Measurements from ENCODE around the gene COL27A1. TPM values are rescaled to one million over a fixed set of nuclear protein-coding genes. Genes with fewer than 3 reads are reported as not detected.

The COL27A1 gene
- total and polyA plus RNA-seq, 2 experiments from 2014 or later: 10.5 to 18.0 TPM

GRCh38 chr9:114220061-114220541 is 64.8 kb downstream of the COL27A1 start:
- Mint-ChIP-seq H3K9me3 (no peaks in the 10 kb centered on the region), H3K27ac (no peak overlapping the region), H3K4me3 (no peak overlapping the region), H3K36me3 (ENCODE audit: low read depth) (no peaks in the 10 kb centered on the region; the same call in 2 of the 3 replicates), H3K27me3 (ENCODE audit: insufficient read depth, low read depth, poor library complexity) (peaks cover 5% of the 10 kb centered on the region), H3K4me1 (peaks cover 20% of the 10 kb centered on the region)
- TF ChIP-seq EZH2phosphoT487 (IDR thresholded peaks at IDR 0.05; ENCODE audit: unreplicated experiment) (no peak), JUNB (IDR thresholded peaks at IDR 0.05; ENCODE audit: unreplicated experiment) (no peak), EZH2 (IDR thresholded peaks at IDR 0.05; ENCODE audit: low read depth, unreplicated experiment) (no peak), CTCF (conservative IDR thresholded peaks at IDR 0.05; ENCODE audit: low read depth in 2 of 2) (no peak)
- Histone ChIP-seq H3K4me3 (no peak overlapping the region), H3K79me2 (replicated peaks; ENCODE audit: insufficient read depth) (no peaks in the 10 kb centered on the region), H3K4me2 (no peak overlapping the region), H3K36me3 (ENCODE audit: insufficient read depth) (no peaks in the 10 kb centered on the region), H4K20me1 (replicated peaks; ENCODE audit: insufficient read depth) (peaks cover 3% of the 10 kb centered on the region; the same call in 1 of the 2 replicates), H3K27ac (ENCODE audit: low read depth) (no peak overlapping the region), H2AFZ (no peak overlapping the region), H3K4me1 (ENCODE audit: insufficient read depth) (peaks cover 9% of the 10 kb centered on the region), H3K27me3 (ENCODE audit: insufficient read depth) (no peaks in the 10 kb centered on the region), H3F3A (replicated peaks; ENCODE audit: low read depth) (no peaks in the 10 kb centered on the region), H3K9me2 (ENCODE audit: insufficient read depth) (no peaks in the 10 kb centered on the region)
- ATAC-seq: no peak
- no peak for DNase-seq (ENCODE audit: low spot score)

- Histone ChIP-seq H2AFZ (no peak overlapping the region), H3K9me2 (ENCODE audit: insufficient read depth) (no peaks in the 10 kb centered on the region), H4K20me1 (replicated peaks; ENCODE audit: insufficient read depth) (peaks cover 3% of the 10 kb centered on the region; the same call in 1 of the 2 replicates), H3K36me3 (ENCODE audit: insufficient read depth) (no peaks in the 10 kb centered on the region), H3K27me3 (ENCODE audit: insufficient read depth) (no peaks in the 10 kb centered on the region), H3F3A (replicated peaks; ENCODE audit: low read depth) (no peaks in the 10 kb centered on the region), H3K27ac (ENCODE audit: low read depth) (no peak overlapping the region), H3K79me2 (replicated peaks; ENCODE audit: insufficient read depth) (no peaks in the 10 kb centered on the region), H3K4me2 (no peak overlapping the region), H3K4me1 (ENCODE audit: insufficient read depth) (peaks cover 16% of the 10 kb centered on the region), H3K4me3 (no peak overlapping the region)
- Mint-ChIP-seq H3K36me3 (ENCODE audit: low read depth) (no peaks in the 10 kb centered on the region; the same call in 2 of the 3 replicates), H3K4me1 (peaks cover 32% of the 10 kb centered on the region), H3K9me3 (no peaks in the 10 kb centered on the region), H3K4me3 (no peak overlapping the region), H3K27ac (no peak overlapping the region), H3K27me3 (ENCODE audit: insufficient read depth, low read depth, poor library complexity) (peaks cover 5% of the 10 kb centered on the region)
- TF ChIP-seq STAT1 (IDR thresholded peaks at IDR 0.05; ENCODE audit: unreplicated experiment) (no peak), CREB1 (CRISPR knock-in tag; IDR thresholded peaks at IDR 0.05; ENCODE audit: low read depth) (no peak), ETS1 (IDR thresholded peaks at IDR 0.05) (no peak), ZNF114 (CRISPR knock-in tag; IDR thresholded peaks at IDR 0.05) (no peak), POLR2AphosphoS5 (IDR thresholded peaks at IDR 0.05; ENCODE audit: low read depth) (no peak), EZH2phosphoT487 (IDR thresholded peaks at IDR 0.05; ENCODE audit: unreplicated experiment) (no peak), ZNF462 (CRISPR knock-in tag; IDR thresholded peaks at IDR 0.05) (no peak), NANOG (IDR thresholded peaks at IDR 0.05; ENCODE audit: borderline replicate concordance) (no peak), ZNF331 (CRISPR knock-in tag; IDR thresholded peaks at IDR 0.05; ENCODE audit: low read depth) (no peak)
- DNase-seq (ENCODE audit: low spot score) (no peak), ATAC-seq (no peak)
These were observed 66.5 kb downstream of the COL27A1 start for GRCh38 chr9:114221706-114222465.

Measured in GM23338 (cell line).